Spleen (tissue), 11 donors: ENCODE measurements around the gene IGFL1. TPM values are rescaled to one million over a fixed set of nuclear protein-coding genes. Genes with fewer than 3 reads are reported as not detected.
A peak's percentile ranks its signal among the peaks of the same experiment; 100 is the strongest.
"Not testable (repeated sequence)": the region's sequence is repeated elsewhere in the genome, so short reads cannot be mapped to it uniquely, and the experiment has no call there.

Experiments
- DNase-seq: peaks from one replicate; pipeline ENCODE4 v3.0.0-alpha.2; 2020
- H3K27ac ChIP-seq, 8 donors: fragments of 200-600 bp; sonication (generic) in 7 of 8; 1 replicate in 4 of 8; 2 replicates in 4 of 8; pipeline versions ENCODE4 v1.5.0 to v1.8.0; 2016 to 2021; ENCODE audit warnings: inconsistent platforms in 4 of 8, mild to moderate bottlenecking in 4 of 8, moderate library complexity in 1 of 8
- H3K27me3 ChIP-seq, 7 donors: fragments of 200-600 bp; sonication (generic) in 6 of 7; replicated peaks in 1 of 7; 1 replicate in 4 of 7; 2 replicates in 3 of 7; pipeline versions ENCODE4 v1.5.0 to v1.8.0; 2016 to 2021; ENCODE audit warnings: inconsistent platforms in 3 of 7, mild to moderate bottlenecking in 1 of 7
- H3K36me3 ChIP-seq, 6 donors: fragments of 200-600 bp; sonication (generic) in 5 of 6; 1 replicate in 4 of 6; 2 replicates in 2 of 6; pipeline versions ENCODE4 v1.5.0 to v1.8.0; 2016 to 2021; ENCODE audit warnings: inconsistent platforms in 2 of 6
- H3K4me1 ChIP-seq, 6 donors: fragments of 200-600 bp; sonication (generic) in 5 of 6; 1 replicate in 3 of 6; 2 replicates in 3 of 6; pipeline versions ENCODE4 v1.5.0 to v1.8.0; 2016 to 2021; ENCODE audit warnings: inconsistent platforms in 3 of 6
- H3K4me3 ChIP-seq, 8 donors: fragments of 200-600 bp; sonication (generic) in 7 of 8; 1 replicate in 4 of 8; 2 replicates in 4 of 8; pipeline versions ENCODE4 v1.5.0 to v1.8.0; 2016 to 2021; ENCODE audit warnings: inconsistent platforms in 4 of 8, mild to moderate bottlenecking in 4 of 8, moderate library complexity in 2 of 8
- H3K9me3 ChIP-seq, 8 donors: fragments of 200-600 bp; sonication (generic) in 7 of 8; 1 replicate in 4 of 8; 2 replicates in 4 of 8; pipeline versions ENCODE4 v1.5.0 to v1.8.0; 2016 to 2021; ENCODE audit warnings: inconsistent platforms in 4 of 8
- POLR2A ChIP-seq, 3 donors: fragments of 450-650 bp; IDR thresholded peaks; one replicate each; pipeline ENCODE4 v1.5.1; 2017; ENCODE audit warnings: antibody characterized with exemption in 3 of 3, mild to moderate bottlenecking in 1 of 3
- POLR2AphosphoS5 ChIP-seq, 3 donors: sonication (generic); formaldehyde crosslinking; IDR thresholded peaks; one replicate each; pipeline ENCODE4 v1.5.1; 2017; ENCODE audit warnings: antibody characterized with exemption in 3 of 3
- WGBS, 5 donors: extraction: QIAGEN DNeasy Blood & Tissue Kit in 3 of 5; methylation state at CpG; one replicate each; pipeline versions ENCODE4 v1.1.5 to v1.1.7; 2013 to 2018; 5-methylcytosine and 5-hydroxymethylcytosine counted together
- intact Hi-C: fragments of 100-400 bp; cut with DNase I; formaldehyde crosslinking; loops from one replicate; pipeline ENCODE4 v1.15.0; 2023; ENCODE audit warnings: low total_unique reads
- polyA plus RNA-seq, 3 donors: library from polyadenylated mRNA; stranded (reverse); fragments of 200-250 nt; gene quantifications; one replicate each; pipeline ENCODE4 v1.2.1, GENCODE V29; 2013
- total RNA-seq, 7 donors: library from RNA; depleted of rRNA in 3 of 7; stranded (reverse); fragments of >200 nt in 3 of 7; fragmentation: NEBNext Ultra II Directional in 4 of 7; extraction: Animal tissue kit (Norgen Biotek cat#: 25700) in 4 of 7; gene quantifications; one replicate each; pipeline versions ENCODE4 v1.1.0 to v1.2.1, GENCODE V29; 2016 to 2021
- TF ChIP-seq, protein P1 (sequence below), 11 experiments: fragments of 200-600 bp in 7 of 11; fragments of 450-650 bp in 4 of 11; sonication (generic) in 4 of 11; IDR thresholded peaks in 8 of 11; conservative IDR thresholded peaks in 3 of 11; 1 replicate in 7 of 11; 2 replicates in 4 of 11; pipeline versions ENCODE4 v1.4.0 to v1.8.0; 2016 to 2021; ENCODE audit warnings: antibody characterized with exemption in 11 of 11, inconsistent platforms in 4 of 11, mild to moderate bottlenecking in 1 of 11
- donor health status: healthy with polysubstance abuse.
- donor health status: DM: no; HTN: no; CAD: no; lungs with moderate emphysema.
- donor health status: DM: no; HTN: no; CAD: no.
- donor health status: Bipolar disorder and iron deficiency.
- donor health status: healthy.
- donor health status: DM: no; HTN: no; CAD: no.
- donor health status: DM: yes; HTN: yes; CAD: no.

Gene IGFL1
- total and polyA plus RNA-seq, 10 donors = not detected

DNA sequence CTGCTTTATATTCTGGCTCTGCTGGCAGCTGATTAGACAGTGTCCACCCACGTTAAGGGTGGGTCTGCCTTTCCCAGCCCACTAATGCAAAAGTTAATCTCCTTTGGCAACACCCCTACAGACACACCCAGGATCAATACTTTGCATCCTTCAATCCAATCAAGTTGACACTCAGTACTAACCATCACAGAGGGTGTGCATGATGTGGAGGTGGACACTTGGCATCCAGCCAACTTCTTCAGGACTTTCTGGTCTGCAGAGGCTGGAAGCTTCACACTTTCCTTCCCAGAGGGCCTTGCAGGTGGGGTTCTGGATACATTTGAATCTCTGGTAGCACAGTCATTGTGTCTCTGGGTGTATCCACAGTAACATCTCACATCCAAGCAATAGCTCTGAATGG lies 18.9 kb upstream of the IGFL1 start:
- Histone ChIP-seq H3K4me1 (peaks cover 0 to 9% (median 0%) of the 10 kb centered on the region in 6 donors), H3K36me3 (no peaks in the 10 kb centered on the region), H3K9me3 (no peaks in the 10 kb centered on the region), H3K4me3 (no peak overlapping the region), H3K27ac (no peak overlapping the region), H3K27me3 (peaks cover 0 to 61% (median 0%) of the 10 kb centered on the region in 7 donors)
- no peak for DNase-seq
- TF ChIP-seq, protein P1, sequence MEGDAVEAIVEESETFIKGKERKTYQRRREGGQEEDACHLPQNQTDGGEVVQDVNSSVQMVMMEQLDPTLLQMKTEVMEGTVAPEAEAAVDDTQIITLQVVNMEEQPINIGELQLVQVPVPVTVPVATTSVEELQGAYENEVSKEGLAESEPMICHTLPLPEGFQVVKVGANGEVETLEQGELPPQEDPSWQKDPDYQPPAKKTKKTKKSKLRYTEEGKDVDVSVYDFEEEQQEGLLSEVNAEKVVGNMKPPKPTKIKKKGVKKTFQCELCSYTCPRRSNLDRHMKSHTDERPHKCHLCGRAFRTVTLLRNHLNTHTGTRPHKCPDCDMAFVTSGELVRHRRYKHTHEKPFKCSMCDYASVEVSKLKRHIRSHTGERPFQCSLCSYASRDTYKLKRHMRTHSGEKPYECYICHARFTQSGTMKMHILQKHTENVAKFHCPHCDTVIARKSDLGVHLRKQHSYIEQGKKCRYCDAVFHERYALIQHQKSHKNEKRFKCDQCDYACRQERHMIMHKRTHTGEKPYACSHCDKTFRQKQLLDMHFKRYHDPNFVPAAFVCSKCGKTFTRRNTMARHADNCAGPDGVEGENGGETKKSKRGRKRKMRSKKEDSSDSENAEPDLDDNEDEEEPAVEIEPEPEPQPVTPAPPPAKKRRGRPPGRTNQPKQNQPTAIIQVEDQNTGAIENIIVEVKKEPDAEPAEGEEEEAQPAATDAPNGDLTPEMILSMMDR (IDR thresholded peaks at IDR 0.05 in 8 of 11, conservative IDR thresholded peaks at IDR 0.05 in 3 of 11) = no peak
- no peak for TF ChIP-seq POLR2A (IDR thresholded peaks at IDR 0.05)
- TF ChIP-seq POLR2AphosphoS5 (IDR thresholded peaks at IDR 0.05) = no peak
- intact Hi-C loops = no loop called here
- WGBS, 5 donors = 57 to 83% (median 67%) methylated on average over 1 of the region's 1 CpG

DNA sequence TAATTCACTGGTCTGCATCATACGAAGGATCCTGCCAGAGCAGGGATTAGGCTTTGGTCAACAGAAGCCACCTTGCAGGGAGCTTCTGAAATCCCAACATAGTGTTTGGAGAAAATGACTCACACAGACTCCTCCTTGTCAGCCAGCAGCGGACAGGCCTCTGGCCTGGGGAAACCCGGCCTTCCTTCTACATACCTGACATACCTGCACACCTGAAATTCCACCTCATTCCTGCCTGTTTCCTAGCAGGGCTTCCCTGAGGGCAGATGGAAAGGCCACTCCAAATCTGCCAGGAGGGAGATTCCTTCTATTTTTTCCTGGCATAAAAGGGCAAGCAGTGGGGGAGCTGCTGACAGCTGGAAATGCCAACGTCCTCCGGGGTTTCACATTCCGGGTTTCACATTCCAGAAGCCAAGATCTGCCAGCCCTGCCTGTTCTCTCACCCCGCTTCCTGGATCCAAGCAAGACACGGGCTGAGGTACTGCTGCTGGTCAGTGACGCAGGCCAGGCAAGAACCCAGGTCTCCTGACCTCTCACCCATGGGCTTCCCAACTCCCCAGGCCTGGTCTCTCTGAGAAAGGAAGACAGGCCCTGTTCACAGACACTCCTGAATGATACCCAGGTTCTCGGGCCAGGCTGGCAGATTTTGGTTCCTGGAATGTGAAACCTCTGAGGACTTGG lies 18.2 kb upstream of the IGFL1 start:
- 50 to 70% (median 60%) methylated on average over 10 of the region's 10 CpGs for WGBS, 5 donors
- Histone ChIP-seq H3K27me3 (peaks cover 0 to 62% (median 0%) of the 10 kb centered on the region in 7 donors), H3K9me3 (no peaks in the 10 kb centered on the region), H3K4me3 (no peak overlapping the region), H3K27ac (peak overlapping the region in 1 of 8 donors; percentile 43), H3K36me3 (no peaks in the 10 kb centered on the region), H3K4me1 (peaks cover 0 to 9% (median 0%) of the 10 kb centered on the region in 6 donors)
- intact Hi-C loops = no loop called here
- no peak for DNase-seq
- TF ChIP-seq, protein P1 (IDR thresholded peaks at IDR 0.05 in 8 of 11, conservative IDR thresholded peaks at IDR 0.05 in 3 of 11) = no peak
- no peak for TF ChIP-seq POLR2A (IDR thresholded peaks at IDR 0.05)
- TF ChIP-seq POLR2AphosphoS5 (IDR thresholded peaks at IDR 0.05) = no peak

DNA sequence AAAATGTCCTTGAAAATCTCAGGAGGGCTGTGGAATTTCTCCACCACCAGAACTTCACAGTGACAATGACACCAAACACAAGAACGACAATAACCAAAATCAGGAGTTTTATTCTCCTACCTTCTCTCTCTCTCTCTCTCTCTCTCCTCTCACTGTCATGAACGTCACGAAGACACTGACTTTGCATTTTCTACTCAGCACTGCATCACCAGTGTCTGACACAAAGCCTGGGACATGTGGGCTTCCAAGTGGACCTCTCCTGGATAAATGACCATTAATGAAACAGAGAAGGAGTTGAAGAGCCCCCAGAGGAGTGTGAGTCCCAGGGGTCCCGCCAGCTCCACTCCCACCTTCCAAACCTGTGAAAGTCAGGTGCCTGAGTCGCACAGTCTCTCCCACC lies 16.9 kb upstream of the IGFL1 start:
- intact Hi-C loops, H3K36me3 ChIP-seq: not testable (repeated sequence)
- WGBS, 5 donors = 72 to 79% (median 78%) methylated on average over 5 of the region's 5 CpGs

DNA sequence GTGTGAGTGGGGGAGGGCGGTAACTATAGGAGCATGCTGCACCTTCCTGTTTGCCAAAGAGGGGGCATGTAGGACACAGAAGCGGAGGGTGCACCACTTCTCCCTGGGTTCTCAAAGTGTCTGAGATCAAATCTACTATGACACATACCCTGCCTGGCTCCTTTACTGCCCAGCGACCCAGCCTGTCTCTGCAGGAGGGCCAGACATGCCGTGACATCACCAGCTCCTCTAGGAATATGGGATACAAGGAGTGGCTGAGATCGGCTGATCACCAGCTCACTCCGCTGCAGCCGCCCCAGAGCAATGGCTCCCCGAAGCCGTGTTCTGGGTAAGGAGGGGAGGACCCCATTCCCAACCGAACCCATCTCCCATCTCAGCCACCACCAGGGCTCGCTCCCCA lies 16.4 kb upstream of the IGFL1 start:
- H3K4me3 ChIP-seq = no peak overlapping the region
- DNase-seq = no peak
- intact Hi-C loops = no loop called here
- no peaks in the 10 kb centered on the region for H3K9me3 ChIP-seq
- H3K27me3 ChIP-seq = peaks cover 0 to 67% (median 0%) of the 10 kb centered on the region in 7 donors
- TF ChIP-seq, protein P1 (IDR thresholded peaks at IDR 0.05 in 8 of 11, conservative IDR thresholded peaks at IDR 0.05 in 3 of 11) = no peak
- WGBS, 5 donors = 71 to 82% (median 81%) methylated on average over 4 to 11 of the region's 11 CpGs
- no peaks in the 10 kb centered on the region for H3K36me3 ChIP-seq
- no peak overlapping the region for H3K27ac ChIP-seq
- peaks cover 0 to 9% (median 0%) of the 10 kb centered on the region in 6 donors for H3K4me1 ChIP-seq

More for the DNA sequence above, 16.9 kb upstream of the IGFL1 start:
- not testable (repeated sequence) for H3K9me3 ChIP-seq, DNase-seq, H3K4me3 ChIP-seq, H3K27ac ChIP-seq, H3K4me1 ChIP-seq
- H3K27me3 ChIP-seq = peaks cover 0 to 65% (median 0%) of the 10 kb centered on the region in 7 donors
